Stimulated activated naive CD8-positive, alpha-beta T cell treated with anti-CD3 and anti-CD28 coated beads, Interleukin-15, Interleukin-2, amounts not matched to agents 100 U/mL and 50 U/mL, for 24 hours (primary cell): ENCODE data around the gene JDP2.
"Not testable (repeated sequence)": the region's sequence is repeated elsewhere in the genome, so short reads cannot be mapped to it uniquely, and the experiment has no call there.

ENCODE experiments used
- ATAC-seq: fragments of 150-1000 bp; cut with Tn5 transposase; one replicate; pipeline ENCODE4 v1.10.0; 2021
- DNase-seq: peaks from one replicate; pipeline ENCODE4 v3.0.0; 2021

Gene JDP2

DNA sequence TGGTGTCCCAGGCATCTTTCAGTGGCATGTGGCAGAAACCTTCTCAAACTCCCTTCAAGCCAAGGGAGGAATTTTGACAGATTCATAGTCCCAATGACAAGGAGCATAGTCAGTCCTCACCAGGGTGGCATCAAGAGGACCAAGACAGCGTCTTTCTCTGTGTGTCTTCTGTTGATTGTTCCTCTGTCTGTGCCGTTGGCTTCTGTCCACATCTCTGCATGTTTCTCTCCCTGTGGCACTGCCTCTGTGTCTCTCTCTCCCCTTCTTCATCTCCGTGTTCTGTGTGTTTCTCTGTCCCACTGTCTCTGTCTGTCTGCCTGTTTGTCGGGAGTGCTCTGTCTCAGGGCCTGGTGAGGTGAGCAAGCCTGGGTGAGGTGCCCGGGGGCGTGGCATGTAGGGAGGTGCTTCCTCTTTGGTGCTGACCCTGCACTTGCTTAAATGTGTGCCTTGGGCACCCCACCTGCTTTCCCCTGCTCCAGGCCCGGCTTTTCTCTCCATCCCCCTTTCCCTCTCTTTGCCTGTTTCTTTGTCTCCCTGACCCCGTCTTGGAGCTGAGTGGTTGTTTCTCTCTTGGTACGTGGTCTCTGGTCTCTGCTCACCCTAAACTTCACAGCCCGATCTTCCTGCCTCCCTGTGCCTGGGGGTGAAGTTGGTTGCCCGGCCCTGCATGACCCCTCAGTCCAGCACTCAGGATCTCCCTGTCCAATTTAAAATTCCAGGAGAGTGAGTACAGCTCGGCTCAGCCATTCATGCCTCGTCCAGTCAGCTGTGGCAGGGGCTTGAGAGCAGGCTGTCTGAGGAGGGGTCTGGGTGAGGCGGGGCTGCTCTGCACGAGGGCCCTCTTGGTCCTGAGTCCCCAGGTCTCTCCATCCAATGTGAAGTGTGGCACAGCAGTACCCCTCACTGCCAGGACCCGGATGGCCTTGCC is 28.5 kb downstream of the JDP2 start:
- DNase-seq, result no peak
- ATAC-seq, result no peak

DNA sequence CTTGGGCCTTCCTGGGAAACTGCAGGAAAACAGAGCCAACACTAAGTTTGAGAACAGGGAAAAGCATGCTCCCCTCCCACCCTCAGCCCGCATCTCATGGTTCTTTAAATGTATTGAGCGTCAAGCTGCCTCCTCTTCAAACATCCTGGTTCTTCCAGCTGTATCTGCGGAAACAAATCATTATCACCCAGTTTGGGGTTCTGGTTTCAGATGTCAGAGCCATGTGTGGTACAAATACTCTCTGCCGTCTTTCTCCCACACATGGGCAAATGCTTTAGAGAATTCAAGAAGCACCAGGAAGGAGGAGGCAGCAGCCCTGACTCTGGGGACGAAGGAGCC is 29.1 kb downstream of the JDP2 start:
- ATAC-seq (no peak), DNase-seq (no peak)

DNA sequence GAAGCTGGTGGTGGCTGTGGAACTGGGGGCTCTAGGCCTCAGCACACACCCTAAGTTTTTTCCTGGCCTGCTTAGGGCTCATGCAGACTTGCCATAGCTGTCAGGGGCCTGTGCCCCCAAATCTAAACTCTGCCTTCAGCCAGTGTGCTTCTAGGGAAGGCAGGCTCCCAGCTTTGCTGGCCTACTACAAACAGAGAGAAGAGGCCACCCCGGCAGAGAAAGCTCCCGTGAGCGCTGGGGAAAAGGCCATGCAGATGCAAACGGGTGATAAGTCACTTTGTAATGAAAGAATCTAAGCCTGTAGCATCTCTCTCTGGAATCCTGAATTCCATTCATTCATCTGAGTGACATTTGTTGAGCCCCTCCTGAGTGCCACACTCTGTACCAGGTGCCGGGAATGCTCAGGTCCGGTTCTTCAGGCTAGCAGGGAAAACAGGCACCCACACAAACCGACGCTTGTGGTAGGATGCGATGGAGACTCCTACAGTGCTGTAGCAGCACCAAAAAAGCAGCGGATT is 29.9 kb downstream of the JDP2 start:
- no peak for ATAC-seq
- DNase-seq, result no peak

DNA sequence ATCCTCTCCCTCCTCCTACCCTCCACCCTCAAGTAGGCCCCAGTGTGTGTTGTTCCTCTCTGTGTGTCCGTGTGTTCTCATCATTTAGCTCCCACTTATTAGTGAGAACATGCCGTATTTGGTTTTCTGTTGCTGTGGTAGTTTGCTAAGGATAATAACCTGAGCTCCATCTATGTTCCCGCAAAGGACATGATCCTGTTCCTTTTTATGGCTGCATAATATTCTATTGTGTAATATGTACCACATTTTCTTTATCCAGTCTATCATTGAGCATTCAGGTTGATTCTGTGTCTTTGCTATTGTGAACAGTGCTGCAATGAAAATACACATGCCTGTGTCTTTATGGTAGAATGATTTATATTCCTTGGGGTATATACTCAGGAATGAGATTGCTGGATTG is 30.5 kb downstream of the JDP2 start:
- no peak for DNase-seq
- ATAC-seq, result no peak

DNA sequence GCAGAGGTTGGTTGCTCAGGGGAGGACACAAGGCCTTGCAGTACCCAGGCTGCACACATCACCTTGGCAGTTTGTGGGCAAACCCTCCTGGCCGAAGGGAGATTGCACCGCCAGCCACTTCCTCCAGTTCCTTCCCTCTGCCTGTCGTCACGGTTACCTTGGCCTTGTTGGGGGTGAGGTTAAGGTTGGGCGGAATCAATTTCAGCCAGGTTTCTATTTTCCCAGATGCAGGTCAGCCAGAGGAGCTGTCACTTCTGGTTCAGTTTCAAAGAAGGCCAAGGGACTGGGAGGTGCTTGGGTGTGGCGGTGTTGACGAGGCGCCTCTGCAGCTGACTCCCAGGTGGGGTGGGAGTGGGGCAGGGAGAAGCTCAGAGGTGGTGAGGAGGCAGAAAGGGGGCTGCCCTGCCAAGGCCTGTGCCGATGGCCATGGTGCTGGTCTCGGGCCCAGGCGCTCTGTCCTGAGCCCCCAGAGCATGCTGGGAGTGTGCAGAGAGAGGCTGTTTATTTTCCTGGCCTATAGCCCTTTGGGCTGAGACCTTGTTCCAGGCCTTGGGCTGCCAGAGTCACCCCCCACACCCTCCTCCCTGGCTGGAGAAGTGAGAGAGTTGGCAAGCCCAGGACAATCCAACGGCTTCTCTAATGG is 31.4 kb downstream of the JDP2 start:
- ATAC-seq (no peak), DNase-seq (no peak)

DNA sequence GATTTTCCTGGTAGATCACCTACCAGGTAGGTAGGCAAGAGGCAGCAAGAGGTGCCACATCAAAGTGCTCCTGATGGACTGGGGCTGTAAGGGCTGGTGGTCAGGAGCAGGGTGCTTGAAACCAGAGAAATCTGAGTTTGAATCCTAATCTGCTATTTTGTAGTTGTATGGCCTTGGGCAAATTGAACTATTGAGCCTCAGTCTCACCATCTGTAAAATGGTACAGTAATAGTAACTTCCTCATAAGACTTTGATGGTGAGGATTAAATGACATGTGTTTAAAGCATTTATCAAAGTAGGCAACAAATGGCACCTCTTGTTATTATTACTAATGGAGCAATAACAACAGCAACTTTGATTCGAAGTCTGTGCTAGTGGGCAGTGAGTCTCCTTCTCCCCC is 32.0 kb downstream of the JDP2 start:
- DNase-seq (no peak), ATAC-seq (no peak)

DNA sequence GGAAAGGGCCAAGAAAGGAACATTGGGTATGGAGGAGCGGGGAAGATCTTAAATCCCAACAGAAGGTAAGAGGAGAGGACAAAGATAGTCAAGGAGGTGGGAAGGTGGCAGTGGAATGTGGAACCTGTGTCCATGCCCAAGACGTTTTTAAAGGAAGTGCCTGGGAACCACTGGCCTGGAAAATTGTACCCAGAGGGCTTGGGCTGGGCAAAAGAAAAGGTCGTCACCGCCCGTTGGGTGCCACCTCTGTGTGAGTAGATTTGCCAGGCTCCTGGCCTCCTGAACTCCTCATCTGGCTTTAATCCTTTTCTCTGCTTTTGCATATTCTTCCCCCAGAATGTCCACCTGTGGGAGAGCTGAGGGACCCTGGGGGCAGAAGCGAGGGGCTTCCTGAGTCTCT is 32.6 kb downstream of the JDP2 start:
- no peak for ATAC-seq
- DNase-seq, result no peak

DNA sequence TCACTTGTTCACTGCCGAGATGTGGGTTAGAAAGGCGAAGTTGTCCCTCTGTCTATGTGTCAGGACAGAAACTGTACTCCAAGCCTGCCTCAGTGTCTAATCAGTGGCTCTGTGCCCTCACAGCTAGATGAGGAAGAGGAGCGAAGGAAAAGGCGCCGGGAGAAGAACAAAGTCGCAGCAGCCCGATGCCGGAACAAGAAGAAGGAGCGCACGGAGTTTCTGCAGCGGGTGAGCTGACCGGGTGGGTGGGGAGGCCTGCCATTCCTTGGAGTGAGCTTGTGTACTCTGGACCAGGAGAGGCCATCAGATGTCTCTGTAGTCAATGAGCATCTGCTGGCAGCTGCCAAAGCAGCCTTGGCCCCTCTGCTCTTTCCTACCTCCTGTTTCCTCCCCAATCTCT is 33.5 kb downstream of the JDP2 start:
- DNase-seq (no peak), ATAC-seq (no peak)

DNA sequence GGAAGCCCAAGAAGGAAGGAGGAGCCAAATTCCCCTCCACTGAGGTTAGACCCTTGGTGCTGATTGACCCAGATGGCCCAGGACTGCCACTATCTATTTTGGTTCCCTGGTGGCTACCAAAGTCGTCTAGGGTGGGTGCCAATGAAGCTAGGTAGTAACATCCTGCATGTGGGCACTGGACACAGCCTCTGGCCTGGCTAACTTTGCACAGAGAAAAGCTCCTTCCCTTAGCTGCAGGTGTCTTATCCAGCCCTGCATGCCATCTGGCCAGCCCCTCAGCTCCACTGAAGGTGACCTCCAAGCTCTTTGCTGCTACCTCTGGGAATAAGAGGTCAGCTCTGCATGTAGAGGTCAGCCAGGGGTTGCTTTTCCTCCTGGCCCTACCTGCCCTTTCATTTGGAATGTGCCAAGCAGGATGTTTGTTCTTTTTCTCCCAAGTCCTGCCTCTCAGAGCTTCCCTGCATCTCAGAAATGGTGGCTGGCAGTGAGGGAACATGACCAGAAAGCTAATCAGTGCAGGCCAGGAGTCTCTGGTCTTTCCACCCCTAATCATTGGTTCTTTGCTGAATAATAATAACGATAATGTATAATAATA is 34.0 kb downstream of the JDP2 start:
- no peak for ATAC-seq
- DNase-seq, result no peak

DNA sequence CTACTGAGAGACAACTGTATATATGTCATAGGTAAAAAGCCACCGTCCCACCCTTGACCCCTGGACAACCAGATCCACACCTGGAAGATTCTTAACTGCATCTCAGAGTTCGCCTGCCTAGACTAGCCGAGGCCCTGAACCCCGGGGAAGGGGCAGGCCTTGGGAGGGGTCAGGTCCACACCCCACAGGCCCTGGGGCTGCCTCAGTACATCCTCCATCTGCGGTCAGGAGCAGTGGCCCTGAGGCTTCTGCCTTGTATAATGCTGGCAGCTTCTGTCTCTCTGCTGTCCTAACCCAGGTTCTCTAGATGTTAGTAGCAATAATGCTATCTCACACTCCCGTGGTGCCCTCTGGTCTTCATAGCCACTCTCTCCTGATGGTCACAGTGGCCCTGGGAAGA is 36.8 kb downstream of the JDP2 start:
- ATAC-seq (no peak), DNase-seq (no peak)

DNA sequence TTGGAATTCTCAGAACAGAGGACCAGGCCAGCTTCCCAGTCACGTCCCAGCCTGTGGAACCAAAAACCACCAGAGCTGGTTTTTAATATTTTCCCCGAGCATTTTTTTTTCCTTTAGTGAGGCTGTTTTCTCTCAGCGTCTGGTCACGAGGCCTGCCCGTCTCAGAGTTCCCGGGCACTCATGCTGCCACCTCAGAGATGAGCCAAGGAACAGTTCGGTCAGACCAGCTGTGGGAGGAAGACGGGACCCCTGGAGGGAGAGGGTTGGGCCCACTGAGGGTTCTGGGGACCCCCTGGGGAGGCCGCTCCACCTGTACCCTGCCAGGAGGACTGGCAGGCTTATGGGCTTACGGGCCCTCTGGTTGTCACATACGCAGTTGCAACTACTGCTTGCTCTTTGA is 39.9 kb downstream of the JDP2 start:
- ATAC-seq, result no peak
- no peak for DNase-seq

DNA sequence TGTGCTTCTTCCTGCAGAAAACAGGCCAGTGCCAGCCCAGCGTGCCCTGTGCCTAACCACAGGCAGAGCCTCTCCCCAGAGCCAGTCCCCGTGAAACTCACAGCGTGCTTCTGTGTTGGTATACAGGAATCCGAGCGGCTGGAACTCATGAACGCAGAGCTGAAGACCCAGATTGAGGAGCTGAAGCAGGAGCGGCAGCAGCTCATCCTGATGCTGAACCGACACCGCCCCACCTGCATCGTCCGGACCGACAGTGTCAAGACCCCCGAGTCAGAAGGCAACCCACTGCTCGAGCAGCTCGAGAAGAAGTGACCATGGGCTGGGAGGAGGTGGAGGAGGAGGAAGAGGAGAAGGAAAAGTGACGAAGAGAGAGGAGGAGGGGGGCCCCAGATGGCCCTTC is 41.3 kb downstream of the JDP2 start:
- no peak for DNase-seq
- no peak for ATAC-seq

DNA sequence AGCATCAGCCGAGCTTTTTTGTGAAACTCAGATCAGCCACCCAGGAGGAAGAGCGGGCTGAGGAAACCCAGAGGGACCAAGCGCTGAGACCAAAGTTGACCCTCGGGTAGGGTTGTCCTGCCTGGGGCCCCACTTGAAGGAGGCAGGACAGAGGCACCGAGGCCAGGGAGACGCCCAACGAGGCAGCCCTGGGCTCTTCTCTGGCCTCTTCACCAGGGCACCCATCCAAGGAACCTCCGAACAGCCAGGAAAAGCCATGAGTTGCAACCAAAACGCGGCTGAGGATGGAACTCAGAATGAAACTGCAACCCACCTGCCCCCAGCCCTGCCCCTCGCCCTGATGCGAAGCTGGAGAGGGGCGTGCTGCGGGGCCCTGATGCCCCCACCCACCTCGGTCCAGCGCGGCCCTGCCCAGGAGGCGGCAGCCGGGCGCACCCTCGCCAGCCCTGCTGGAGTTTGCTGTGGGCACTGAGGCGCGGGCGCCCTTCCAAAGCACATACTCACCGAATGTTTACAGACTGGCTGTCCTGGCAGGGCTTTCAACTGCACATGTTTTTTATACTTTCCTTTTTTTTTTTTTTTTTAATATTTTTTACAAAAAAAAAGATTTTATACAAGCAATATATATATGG is 41.9 kb downstream of the JDP2 start:
- ATAC-seq, result no peak
- no peak for DNase-seq

DNA sequence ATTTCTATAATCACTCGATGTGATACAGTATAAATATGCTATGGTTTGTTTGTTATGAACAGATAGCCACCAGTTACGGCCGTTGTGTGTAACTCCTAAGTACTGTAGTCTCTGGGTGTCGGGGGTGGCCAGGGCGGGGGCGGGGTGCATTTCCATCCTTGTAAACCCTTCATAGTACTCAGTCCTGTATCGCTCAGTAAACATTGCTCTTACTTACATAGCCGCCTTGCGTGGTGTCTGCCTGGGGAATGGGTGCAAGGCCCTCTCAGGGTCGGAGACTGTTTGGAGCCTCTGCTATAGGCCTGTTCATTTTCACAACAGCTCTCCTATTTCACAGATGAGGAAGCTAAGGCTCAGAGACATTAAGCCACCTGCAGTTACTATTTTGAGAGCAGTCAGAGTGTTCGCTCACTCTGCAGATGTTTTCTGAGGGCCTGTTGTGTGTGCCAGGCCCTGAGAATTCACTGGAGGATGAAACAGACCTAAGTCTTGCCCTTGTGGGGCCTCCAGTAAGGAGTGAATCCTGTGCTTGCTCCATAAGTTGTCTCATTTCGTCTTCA is 42.5 kb downstream of the JDP2 start:
- ATAC-seq, result no peak
- no peak for DNase-seq

DNA sequence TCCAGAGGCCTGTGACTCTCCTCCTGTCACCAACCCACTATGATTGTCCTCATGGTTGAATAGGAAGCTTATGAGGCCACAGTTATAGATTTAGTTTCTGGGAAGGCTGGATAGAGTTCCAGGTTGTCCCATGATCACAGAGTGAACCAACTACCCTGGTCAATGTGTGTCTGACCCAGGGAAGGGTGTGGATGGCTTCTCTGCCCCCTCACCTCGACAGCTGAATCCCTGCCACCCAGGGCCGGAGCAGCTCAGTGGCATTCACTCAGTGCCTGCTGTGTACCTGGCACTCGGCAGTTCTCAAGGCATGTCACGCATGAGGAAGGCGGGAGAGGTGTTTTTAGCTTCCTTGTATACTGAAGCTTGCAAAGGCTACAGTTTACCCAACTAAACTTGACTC is 43.2 kb downstream of the JDP2 start:
- ATAC-seq, result no peak
- no peak for DNase-seq

DNA sequence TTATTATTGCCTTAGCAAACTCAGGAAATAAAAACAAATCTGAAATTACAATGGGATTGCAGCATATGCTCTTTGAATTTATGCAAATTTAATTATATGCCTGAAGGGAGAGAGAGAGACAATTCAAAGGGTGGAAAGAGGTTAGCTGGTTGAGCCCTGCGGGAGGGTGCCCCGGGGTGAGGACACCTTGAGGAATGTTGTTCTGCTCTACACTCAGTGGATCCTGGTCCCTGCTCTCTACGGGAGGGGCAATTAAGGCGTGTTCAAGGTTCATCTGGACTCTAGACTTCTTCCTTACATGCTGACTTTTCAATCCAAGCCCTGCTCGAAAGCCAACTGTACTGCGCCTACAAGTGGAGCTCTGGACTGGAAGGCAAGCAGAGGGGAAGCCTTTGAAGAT is 46.3 kb downstream of the JDP2 start:
- not testable (repeated sequence) for DNase-seq, ATAC-seq

DNA sequence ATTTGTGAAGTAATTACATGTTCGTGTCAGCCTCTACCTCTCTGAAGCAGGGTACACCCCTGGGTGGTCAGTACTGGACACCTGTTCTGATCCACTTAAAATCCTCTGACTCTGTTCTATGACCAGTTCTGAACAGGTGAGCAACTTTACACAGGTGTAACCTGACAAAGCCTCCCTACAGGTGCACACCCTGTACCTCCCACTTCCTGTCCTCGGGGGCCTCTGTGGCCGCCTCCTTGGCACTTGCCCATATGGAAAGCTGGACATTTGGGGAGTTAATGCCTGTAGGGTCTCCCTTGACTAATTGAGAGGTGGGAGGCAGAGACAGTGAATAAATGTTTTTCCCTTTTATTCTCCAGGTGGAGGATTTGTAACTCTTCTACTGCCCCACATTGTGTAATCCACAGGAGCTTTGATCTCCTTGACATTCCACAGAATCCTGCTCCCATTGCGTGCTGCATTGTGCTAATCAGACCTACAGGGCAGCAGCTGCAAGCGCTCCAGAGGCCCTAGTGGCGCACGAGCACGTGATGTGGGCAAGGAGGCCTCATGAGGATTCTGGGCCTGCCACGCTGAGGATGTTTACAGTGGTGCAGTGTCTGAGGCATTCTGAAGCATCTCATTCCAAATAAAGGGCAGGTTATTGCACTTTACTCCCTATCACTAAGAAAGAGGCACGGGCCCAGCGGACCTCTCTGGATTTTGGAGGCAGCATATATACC is 48.6 kb downstream of the JDP2 start:
- no peak for ATAC-seq

DNA sequence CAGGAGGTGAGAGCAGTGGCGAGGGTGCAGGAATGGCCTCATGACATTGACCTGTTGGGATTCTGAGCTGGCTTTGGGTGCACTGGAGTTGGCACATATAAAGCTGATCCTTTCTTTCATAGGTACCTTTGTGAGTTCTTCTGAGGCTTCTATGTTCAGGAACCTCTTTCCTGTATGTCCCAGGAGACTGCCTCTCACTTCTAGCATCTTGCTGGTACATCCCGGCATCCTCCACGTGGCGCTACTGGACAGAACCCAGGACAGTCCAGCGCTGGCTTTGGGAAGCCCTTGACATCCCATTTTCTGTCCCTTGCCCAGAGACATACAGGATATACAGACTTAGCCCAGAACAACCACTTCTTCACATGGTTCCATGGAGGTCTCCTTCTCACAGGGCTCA is 50.1 kb downstream of the JDP2 start:
- no peak for ATAC-seq
- DNase-seq, result no peak

More for the DNA sequence above, 48.6 kb downstream of the JDP2 start:
- DNase-seq, result no peak

DNA sequence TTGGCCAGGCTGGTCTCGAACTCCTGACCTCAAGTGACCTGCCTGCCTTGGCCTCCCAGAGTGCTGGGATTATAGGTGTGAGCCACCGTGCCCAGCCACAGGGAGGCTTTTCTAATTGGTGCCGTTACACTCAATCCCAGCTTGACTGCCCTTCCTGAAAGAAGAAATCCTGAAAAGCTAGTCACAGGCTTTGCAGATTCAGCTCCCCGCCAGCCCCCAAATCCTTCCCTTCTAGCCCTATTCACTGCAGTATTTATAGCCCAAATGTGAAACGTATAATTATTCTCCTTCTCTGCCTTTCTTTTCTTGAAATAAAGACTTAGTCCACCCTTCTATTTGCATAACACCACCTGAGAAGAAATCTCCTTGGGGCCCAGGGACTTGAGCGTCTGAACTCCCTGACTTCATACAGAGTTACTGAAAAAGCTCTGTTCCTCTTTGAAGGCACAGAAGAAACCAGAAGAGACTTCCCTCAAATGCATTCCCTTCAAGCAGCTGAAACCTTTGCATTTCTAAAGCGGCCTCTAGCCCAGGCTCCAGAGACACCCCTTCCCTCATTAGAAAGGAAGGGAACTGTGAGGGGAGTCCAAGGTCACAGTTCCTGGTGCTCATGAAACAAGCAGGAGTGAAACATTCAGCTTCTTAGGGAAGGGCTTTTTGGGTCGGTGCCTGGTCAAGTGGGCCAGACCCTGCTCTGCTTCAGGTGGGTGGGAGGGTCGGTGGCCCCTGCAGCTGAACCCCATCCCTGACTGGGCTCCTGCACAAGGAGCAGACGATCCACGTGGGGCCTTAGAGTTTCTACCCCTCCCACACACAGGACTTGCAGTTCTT is 52.2 kb downstream of the JDP2 start:
- DNase-seq, result no peak
- ATAC-seq, result no peak

DNA sequence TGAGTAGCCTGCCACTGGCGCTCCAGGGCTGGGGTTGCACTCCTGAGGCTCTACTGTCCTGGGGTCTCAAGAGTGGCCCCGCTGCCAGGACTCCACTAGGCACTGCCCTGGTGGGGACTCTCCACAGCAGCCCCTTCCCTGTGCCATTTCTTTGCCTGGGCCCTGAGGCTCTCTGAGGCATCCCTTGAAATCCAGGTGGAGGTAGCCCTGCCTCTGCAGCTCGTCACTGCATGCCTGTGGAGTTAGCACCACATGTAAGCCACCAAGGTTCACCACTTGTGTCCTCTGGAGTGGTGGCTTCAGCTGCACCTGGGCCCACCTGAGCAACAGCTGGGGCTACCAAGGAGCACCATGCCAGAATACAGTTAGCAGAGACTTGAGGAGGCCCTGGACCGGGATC is 54.5 kb downstream of the JDP2 start:
- ATAC-seq (no peak), DNase-seq (no peak)
